CD4-positive, alpha-beta T cell (primary cell): ENCODE data around the gene CITED2. TPM values are rescaled to one million over a fixed set of nuclear protein-coding genes. Genes with fewer than 3 reads are reported as not detected.

Experiments used
- ATAC-seq: fragments of 200-7000 bp; cut with Tn5 transposase; one replicate; pipeline ENCODE4 v1.10.0; 2022; ENCODE audit warnings: mild to moderate bottlenecking; ENCODE audit not compliant: poor library complexity
- CTCF ChIA-PET: fragments of 350-600 bp; sonication (Branson Sonifier 250); formaldehyde crosslinking; loops from one replicate; lab custom pipeline; 2021; ENCODE audit warnings: antibody characterized with exemption, inconsistent platforms; lab: Charles Lee
- POLR2A ChIA-PET: fragments of 350-600 bp; sonication (Branson Sonifier 250); formaldehyde crosslinking; loops from one replicate; lab custom pipeline; 2021; ENCODE audit warnings: antibody characterized with exemption, inconsistent platforms; lab: Charles Lee
- DNase-seq, 14 experiments: peaks; one replicate each; pipeline ENCODE4 v3.0.0-alpha.2; 2013 to 2020; ENCODE audit warnings: mixed read lengths in 2 of 14
- H3K27ac ChIP-seq, 2 donors: one replicate each; pipeline versions ENCODE4 v1.5.1 to v1.7.0; 2013; ENCODE audit warnings: low read length in 2 of 2, low read depth in 1 of 2, mild to moderate bottlenecking in 1 of 2
- H3K27me3 ChIP-seq, 2 experiments: 1 replicate in 1 of 2; 2 replicates in 1 of 2; pipeline versions ENCODE4 v1.6.1 to v1.7.0; 2013; ENCODE audit warnings: low read length in 2 of 2, control low read depth in 1 of 2, mild to moderate bottlenecking in 1 of 2, moderate library complexity in 1 of 2; ENCODE audit not compliant: insufficient read depth in 2 of 2, control insufficient read depth in 1 of 2
- H3K36me3 ChIP-seq: one replicate; pipeline ENCODE4 v1.6.1; 2013; ENCODE audit warnings: low read length, control low read depth; ENCODE audit not compliant: insufficient read depth
- H3K4me1 ChIP-seq: one replicate; pipeline ENCODE4 v1.6.1; 2013; ENCODE audit warnings: low read length, control low read depth; ENCODE audit not compliant: insufficient read depth
- H3K4me3 ChIP-seq: one replicate; pipeline ENCODE4 v1.5.1; 2013; ENCODE audit warnings: mild to moderate bottlenecking, low read length, moderate library complexity
- H3K9me3 ChIP-seq, 2 experiments: 1 replicate in 1 of 2; 2 replicates in 1 of 2; pipeline versions ENCODE4 v1.6.1 to v1.7.0; 2013; ENCODE audit warnings: low read length in 2 of 2, mild to moderate bottlenecking in 2 of 2, control low read depth in 1 of 2, moderate library complexity in 1 of 2; ENCODE audit not compliant: control insufficient read depth in 1 of 2, insufficient read depth in 1 of 2
- H3K27ac Mint-ChIP-seq: one replicate; pipeline ENCODE4 v1.8.0; 2020; ENCODE audit warnings: mixed read lengths
- H3K27me3 Mint-ChIP-seq: one replicate; pipeline ENCODE4 v1.8.0; 2021; ENCODE audit warnings: mixed read lengths
- H3K36me3 Mint-ChIP-seq: one replicate; pipeline ENCODE4 v1.8.0; 2021; ENCODE audit warnings: low read depth, mixed read lengths
- H3K4me1 Mint-ChIP-seq: one replicate; pipeline ENCODE4 v1.8.0; 2021; ENCODE audit warnings: low read depth, mixed read lengths
- H3K4me3 Mint-ChIP-seq: one replicate; pipeline ENCODE4 v1.8.0; 2020; ENCODE audit warnings: mild to moderate bottlenecking, mixed read lengths
- H3K9me3 Mint-ChIP-seq: one replicate; pipeline ENCODE4 v1.8.0; 2020; ENCODE audit warnings: mixed read lengths
- intact Hi-C, 2 experiments: fragments of 100-400 bp; cut with DNase I in 1 of 2; cut with micrococcal nuclease in 1 of 2; formaldehyde crosslinking; loops; one replicate each; pipeline versions ENCODE4 v1.15.1 to v1.9.0; 2023 to 2025; cut with DNase I, micrococcal nuclease
- total RNA-seq, 174 experiments: library from RNA in 2 of 174; stranded (reverse) in 2 of 174; gene quantifications; one replicate each; pipeline ENCODE4 v1.2.3 and lab custom pipeline; 2021 to 2026
- TF ChIP-seq, protein P1 (sequence below): fragments of 200-600 bp; IDR thresholded peaks from one replicate; pipeline ENCODE4 v1.8.0; 2022; ENCODE audit warnings: antibody characterized with exemption, mild to moderate bottlenecking

The CITED2 gene
- total RNA-seq, 2 experiments from 2014 or later: 181 to 185 TPM

DNA sequence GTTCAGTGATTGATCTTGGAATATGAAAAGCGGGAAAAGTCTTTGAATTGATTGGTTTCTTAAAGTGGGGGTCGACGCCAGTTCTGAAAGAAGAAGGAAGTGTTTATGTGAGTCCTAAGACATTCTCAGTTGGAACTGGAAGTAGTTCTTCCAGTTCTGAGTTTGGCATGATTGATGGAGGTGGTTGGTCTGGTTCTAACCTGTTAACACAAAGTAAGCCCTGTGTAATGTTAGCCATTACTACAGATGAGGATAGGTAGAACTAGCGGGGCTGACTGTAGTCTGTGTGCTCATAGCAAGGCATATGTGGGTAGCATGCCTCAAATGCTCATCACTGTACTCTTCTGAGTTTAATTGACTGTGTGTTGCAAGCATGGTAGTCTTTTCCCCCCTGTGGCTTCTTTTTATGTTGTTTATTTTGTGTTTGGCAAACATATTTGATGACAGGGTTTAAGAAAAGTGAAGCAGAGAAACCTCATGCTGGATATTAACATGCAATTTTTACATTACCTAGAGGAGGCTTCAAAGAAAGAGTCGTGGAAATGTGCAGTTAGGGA, 24.9 kb downstream of the CITED2 start:
- Mint-ChIP-seq H3K36me3 (no peaks in the 10 kb centered on the region), H3K27me3 (no peaks in the 10 kb centered on the region), H3K9me3 (no peaks in the 10 kb centered on the region), H3K4me1 (peaks cover 6% of the 10 kb centered on the region), H3K27ac (no peak overlapping the region), H3K4me3 (no peak overlapping the region)
- ATAC-seq (no peak), DNase-seq (no peak)
- TF ChIP-seq, protein P1, sequence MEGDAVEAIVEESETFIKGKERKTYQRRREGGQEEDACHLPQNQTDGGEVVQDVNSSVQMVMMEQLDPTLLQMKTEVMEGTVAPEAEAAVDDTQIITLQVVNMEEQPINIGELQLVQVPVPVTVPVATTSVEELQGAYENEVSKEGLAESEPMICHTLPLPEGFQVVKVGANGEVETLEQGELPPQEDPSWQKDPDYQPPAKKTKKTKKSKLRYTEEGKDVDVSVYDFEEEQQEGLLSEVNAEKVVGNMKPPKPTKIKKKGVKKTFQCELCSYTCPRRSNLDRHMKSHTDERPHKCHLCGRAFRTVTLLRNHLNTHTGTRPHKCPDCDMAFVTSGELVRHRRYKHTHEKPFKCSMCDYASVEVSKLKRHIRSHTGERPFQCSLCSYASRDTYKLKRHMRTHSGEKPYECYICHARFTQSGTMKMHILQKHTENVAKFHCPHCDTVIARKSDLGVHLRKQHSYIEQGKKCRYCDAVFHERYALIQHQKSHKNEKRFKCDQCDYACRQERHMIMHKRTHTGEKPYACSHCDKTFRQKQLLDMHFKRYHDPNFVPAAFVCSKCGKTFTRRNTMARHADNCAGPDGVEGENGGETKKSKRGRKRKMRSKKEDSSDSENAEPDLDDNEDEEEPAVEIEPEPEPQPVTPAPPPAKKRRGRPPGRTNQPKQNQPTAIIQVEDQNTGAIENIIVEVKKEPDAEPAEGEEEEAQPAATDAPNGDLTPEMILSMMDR: no peak
- ChIA-PET CTCF (no interaction called here), POLR2A (no interaction called here)
- H3K27ac ChIP-seq: no peak overlapping the region
- no peak overlapping the region for H3K4me3 ChIP-seq
- H3K36me3 ChIP-seq: no peaks in the 10 kb centered on the region
- intact Hi-C loops: no loop called here
- no peaks in the 10 kb centered on the region for H3K9me3 ChIP-seq
- no peaks in the 10 kb centered on the region for H3K4me1 ChIP-seq
- H3K27me3 ChIP-seq: no peaks in the 10 kb centered on the region

- Histone ChIP-seq H3K4me1 (peaks cover 17% of the 10 kb centered on the region), H3K27ac (no peak overlapping the region), H3K4me3 (no peak overlapping the region), H3K36me3 (no peaks in the 10 kb centered on the region), H3K27me3 (no peaks in the 10 kb centered on the region), H3K9me3 (no peaks in the 10 kb centered on the region)
- intact Hi-C loops: no loop called here
- ATAC-seq (no peak), DNase-seq (no peak)
- TF ChIP-seq, protein P1: no peak
- ChIA-PET POLR2A (no interaction called here), CTCF (interaction anchor here (0.6 to 1.3 kb wide), 3 partner anchors 19 to 127 kb away, joined by 3 to 5 read pairs (median 3); no protein-coding TSS in a partner anchor)
- Mint-ChIP-seq H3K4me1 (peaks cover 26% of the 10 kb centered on the region), H3K27me3 (no peaks in the 10 kb centered on the region), H3K4me3 (no peak overlapping the region), H3K27ac (no peak overlapping the region), H3K36me3 (no peaks in the 10 kb centered on the region), H3K9me3 (no peaks in the 10 kb centered on the region)
These were observed 28.1 kb downstream of the CITED2 start for GRCh38 chr6:139346392-139346791.

GRCh38 chr6:139344186-139344963, 30.1 kb downstream of the CITED2 start:
- Mint-ChIP-seq H3K4me1 (peaks cover 26% of the 10 kb centered on the region), H3K9me3 (no peaks in the 10 kb centered on the region), H3K27ac (no peak overlapping the region), H3K36me3 (no peaks in the 10 kb centered on the region), H3K27me3 (no peaks in the 10 kb centered on the region), H3K4me3 (no peak overlapping the region)
- intact Hi-C loops: no loop called here
- no peak for ATAC-seq
- no peaks in the 10 kb centered on the region for H3K27me3 ChIP-seq
- H3K36me3 ChIP-seq: no peaks in the 10 kb centered on the region
- ChIA-PET POLR2A (interaction anchor here (0.5 to 1.3 kb wide), 2 partner anchors 52 to 95 kb away, joined by 3 to 5 read pairs; partner anchors contain the start of gene TXLNB), CTCF (interaction anchor here (1.5 kb wide), 1 partner anchor 21 kb away, joined by 3 read pairs; no protein-coding TSS in a partner anchor)
- no peaks in the 10 kb centered on the region for H3K9me3 ChIP-seq
- TF ChIP-seq, protein P1: no peak
- peaks cover 17% of the 10 kb centered on the region for H3K4me1 ChIP-seq
- no peak for DNase-seq
- no peak overlapping the region for H3K4me3 ChIP-seq
- no peak overlapping the region for H3K27ac ChIP-seq
